K562 (cell line): ENCODE measurements around the gene CSRNP3. TPM values are rescaled to one million over a fixed set of nuclear protein-coding genes. Genes with fewer than 3 reads are reported as not detected.

Experiments used
- DDX20 ChIP-seq: fragments of 450-650 bp; IDR thresholded peaks from 2 replicates; pipeline ENCODE4 v1.6.1; 2016; ENCODE audit warnings: missing genetic modification characterization, low read depth, mild to moderate bottlenecking, missing compliant biosample characterization, moderate library complexity
- MAFK ChIP-seq: IDR thresholded peaks from 2 replicates; pipeline ENCODE4 v1.6.1; 2011; ENCODE audit warnings: low read length, improper control_type of control experiment
- NR2C2 ChIP-seq, 2 experiments: fragments of 200-800 bp in 1 of 2; sonication (Bioruptor generic) in 1 of 2; sonication (generic) in 1 of 2; formaldehyde crosslinking in 1 of 2; IDR thresholded peaks; 2 replicates each; pipeline versions ENCODE4 v1.6.1 to v1.8.0; 2016 to 2022; ENCODE audit warnings: mild to moderate bottlenecking in 1 of 2, missing compliant biosample characterization in 1 of 2, missing genetic modification characterization in 1 of 2, missing genetic modification reagents in 1 of 2
- POLR3G ChIP-seq: IDR thresholded peaks from 2 replicates; pipeline ENCODE4 v1.6.1; 2011; ENCODE audit not compliant: insufficient read length, insufficient replicate concordance; ENCODE audit errors: extremely low read depth
- polyA plus RNA-seq, 8 experiments: library from polyadenylated mRNA; depleted of rRNA in 4 of 8; stranded (reverse) in 5 of 8; unstranded in 3 of 8; fragments of >200 nt; fragmentation: Nextera tagmentation in 2 of 8; fragmentation: Illumina TruSeq in 1 of 8; extraction: Ambion mirVana in 2 of 8; extraction: Trizol in 1 of 8; gene quantifications; 2 replicates each; pipeline versions ENCODE4 v1.2.1 to v1.2.3, GENCODE V29; 2011 to 2014; ENCODE audit warnings: inconsistent platforms in 1 of 8, missing spikeins in 1 of 8
- total RNA-seq, 7 experiments: library from RNA; depleted of rRNA in 6 of 7; stranded (reverse); fragments of >200 nt in 6 of 7; fragmentation: Illumina TruSeq in 2 of 7; extraction: Trizol in 2 of 7; gene quantifications; 2 replicates each; pipeline versions ENCODE4 v1.2.1 to v1.2.3, GENCODE V29; 2011 to 2021; ENCODE audit warnings: low replicate concordance in 1 of 7
- TF ChIP-seq, protein P1 (sequence below): fragments of 450-650 bp; IDR thresholded peaks from 2 replicates; pipeline ENCODE4 v1.6.1; 2016; ENCODE audit warnings: mild to moderate bottlenecking, moderate library complexity

CSRNP3 gene
- total and polyA plus RNA-seq, 9 of the 15 experiments (the other 6 are each of a cell fraction or from before 2014, with no cell fraction given), result not detected

DNA sequence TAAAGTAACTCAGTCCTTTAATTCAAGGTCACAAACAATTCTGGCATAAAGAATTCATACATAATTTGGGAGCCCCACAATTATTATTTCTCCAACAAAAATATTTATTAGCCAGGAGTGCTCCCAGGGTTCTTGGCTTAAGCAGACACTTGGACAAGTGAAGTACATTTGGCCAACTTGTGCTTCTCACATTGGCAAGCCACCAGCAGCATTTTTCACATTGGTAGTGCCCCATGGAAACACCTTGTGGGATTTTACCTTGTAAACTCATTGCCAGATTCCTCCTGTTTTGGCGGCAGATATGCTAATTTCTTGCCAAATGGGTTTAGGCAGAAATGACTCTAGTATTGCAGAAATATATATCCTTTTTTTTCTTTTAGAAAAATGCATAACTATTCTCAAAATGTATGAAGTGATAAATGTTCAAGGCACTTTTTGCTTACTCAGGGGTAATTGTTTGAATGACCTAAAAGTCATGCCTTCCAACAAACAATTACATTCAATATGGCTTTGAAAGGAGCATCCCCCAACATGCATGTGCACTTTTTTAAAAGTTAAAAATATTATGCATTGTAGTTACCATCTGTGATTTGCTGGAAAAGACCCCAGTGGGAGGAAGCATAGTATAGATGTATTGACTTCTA lies 113.5 kb downstream of the CSRNP3 start (continued):
- TF ChIP-seq, protein P1, sequence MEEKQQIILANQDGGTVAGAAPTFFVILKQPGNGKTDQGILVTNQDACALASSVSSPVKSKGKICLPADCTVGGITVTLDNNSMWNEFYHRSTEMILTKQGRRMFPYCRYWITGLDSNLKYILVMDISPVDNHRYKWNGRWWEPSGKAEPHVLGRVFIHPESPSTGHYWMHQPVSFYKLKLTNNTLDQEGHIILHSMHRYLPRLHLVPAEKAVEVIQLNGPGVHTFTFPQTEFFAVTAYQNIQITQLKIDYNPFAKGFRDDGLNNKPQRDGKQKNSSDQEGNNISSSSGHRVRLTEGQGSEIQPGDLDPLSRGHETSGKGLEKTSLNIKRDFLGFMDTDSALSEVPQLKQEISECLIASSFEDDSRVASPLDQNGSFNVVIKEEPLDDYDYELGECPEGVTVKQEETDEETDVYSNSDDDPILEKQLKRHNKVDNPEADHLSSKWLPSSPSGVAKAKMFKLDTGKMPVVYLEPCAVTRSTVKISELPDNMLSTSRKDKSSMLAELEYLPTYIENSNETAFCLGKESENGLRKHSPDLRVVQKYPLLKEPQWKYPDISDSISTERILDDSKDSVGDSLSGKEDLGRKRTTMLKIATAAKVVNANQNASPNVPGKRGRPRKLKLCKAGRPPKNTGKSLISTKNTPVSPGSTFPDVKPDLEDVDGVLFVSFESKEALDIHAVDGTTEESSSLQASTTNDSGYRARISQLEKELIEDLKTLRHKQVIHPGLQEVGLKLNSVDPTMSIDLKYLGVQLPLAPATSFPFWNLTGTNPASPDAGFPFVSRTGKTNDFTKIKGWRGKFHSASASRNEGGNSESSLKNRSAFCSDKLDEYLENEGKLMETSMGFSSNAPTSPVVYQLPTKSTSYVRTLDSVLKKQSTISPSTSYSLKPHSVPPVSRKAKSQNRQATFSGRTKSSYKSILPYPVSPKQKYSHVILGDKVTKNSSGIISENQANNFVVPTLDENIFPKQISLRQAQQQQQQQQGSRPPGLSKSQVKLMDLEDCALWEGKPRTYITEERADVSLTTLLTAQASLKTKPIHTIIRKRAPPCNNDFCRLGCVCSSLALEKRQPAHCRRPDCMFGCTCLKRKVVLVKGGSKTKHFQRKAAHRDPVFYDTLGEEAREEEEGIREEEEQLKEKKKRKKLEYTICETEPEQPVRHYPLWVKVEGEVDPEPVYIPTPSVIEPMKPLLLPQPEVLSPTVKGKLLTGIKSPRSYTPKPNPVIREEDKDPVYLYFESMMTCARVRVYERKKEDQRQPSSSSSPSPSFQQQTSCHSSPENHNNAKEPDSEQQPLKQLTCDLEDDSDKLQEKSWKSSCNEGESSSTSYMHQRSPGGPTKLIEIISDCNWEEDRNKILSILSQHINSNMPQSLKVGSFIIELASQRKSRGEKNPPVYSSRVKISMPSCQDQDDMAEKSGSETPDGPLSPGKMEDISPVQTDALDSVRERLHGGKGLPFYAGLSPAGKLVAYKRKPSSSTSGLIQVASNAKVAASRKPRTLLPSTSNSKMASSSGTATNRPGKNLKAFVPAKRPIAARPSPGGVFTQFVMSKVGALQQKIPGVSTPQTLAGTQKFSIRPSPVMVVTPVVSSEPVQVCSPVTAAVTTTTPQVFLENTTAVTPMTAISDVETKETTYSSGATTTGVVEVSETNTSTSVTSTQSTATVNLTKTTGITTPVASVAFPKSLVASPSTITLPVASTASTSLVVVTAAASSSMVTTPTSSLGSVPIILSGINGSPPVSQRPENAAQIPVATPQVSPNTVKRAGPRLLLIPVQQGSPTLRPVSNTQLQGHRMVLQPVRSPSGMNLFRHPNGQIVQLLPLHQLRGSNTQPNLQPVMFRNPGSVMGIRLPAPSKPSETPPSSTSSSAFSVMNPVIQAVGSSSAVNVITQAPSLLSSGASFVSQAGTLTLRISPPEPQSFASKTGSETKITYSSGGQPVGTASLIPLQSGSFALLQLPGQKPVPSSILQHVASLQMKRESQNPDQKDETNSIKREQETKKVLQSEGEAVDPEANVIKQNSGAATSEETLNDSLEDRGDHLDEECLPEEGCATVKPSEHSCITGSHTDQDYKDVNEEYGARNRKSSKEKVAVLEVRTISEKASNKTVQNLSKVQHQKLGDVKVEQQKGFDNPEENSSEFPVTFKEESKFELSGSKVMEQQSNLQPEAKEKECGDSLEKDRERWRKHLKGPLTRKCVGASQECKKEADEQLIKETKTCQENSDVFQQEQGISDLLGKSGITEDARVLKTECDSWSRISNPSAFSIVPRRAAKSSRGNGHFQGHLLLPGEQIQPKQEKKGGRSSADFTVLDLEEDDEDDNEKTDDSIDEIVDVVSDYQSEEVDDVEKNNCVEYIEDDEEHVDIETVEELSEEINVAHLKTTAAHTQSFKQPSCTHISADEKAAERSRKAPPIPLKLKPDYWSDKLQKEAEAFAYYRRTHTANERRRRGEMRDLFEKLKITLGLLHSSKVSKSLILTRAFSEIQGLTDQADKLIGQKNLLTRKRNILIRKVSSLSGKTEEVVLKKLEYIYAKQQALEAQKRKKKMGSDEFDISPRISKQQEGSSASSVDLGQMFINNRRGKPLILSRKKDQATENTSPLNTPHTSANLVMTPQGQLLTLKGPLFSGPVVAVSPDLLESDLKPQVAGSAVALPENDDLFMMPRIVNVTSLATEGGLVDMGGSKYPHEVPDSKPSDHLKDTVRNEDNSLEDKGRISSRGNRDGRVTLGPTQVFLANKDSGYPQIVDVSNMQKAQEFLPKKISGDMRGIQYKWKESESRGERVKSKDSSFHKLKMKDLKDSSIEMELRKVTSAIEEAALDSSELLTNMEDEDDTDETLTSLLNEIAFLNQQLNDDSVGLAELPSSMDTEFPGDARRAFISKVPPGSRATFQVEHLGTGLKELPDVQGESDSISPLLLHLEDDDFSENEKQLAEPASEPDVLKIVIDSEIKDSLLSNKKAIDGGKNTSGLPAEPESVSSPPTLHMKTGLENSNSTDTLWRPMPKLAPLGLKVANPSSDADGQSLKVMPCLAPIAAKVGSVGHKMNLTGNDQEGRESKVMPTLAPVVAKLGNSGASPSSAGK, result no peak
- TF ChIP-seq NR2C2 (CRISPR knock-in tag; IDR thresholded peaks at IDR 0.05) (no peak), NR2C2 (tag; IDR thresholded peaks at IDR 0.05) (no peak), DDX20 (no peak), POLR3G (no peak), MAFK (0 out of 2 replicates have a peak, but pooled peaks have one; percentile 8)
